Measurements from ENCODE around the gene FAM227B. TPM values are rescaled to one million over a fixed set of nuclear protein-coding genes. Genes with fewer than 3 reads are reported as not detected.
A peak's percentile ranks its signal among the peaks of the same experiment; 100 is the strongest.

Gene FAM227B
- total RNA-seq, 2 donors from 2014 or later, result 7.5 to 14.4 TPM

GRCh38 chr15:49441356-49441755, 179.3 kb downstream of the FAM227B start:
- no peak for DNase-seq (ENCODE audit: low spot score)
- H3K27ac ChIP-seq, result no peak overlapping the region
- H3K4me1 ChIP-seq, result peaks cover 0 to 37% of the 10 kb centered on the region in 2 donors
- no peak overlapping the region for H3K4me3 ChIP-seq
- H3K27me3 ChIP-seq, result no peaks in the 10 kb centered on the region
- H3K9me3 ChIP-seq, result no peaks in the 10 kb centered on the region
- no peak for TF ChIP-seq CTCF (IDR thresholded peaks at IDR 0.05)
- H3K36me3 ChIP-seq, result no peaks in the 10 kb centered on the region

- H3K4me3 ChIP-seq, result no peak overlapping the region
- no peak for TF ChIP-seq CTCF (IDR thresholded peaks at IDR 0.05)
- H3K27me3 ChIP-seq, result no peaks in the 10 kb centered on the region
- peak overlapping the region; percentile 51 to 75 for H3K27ac ChIP-seq
- H3K36me3 ChIP-seq, result no peaks in the 10 kb centered on the region
- H3K9me3 ChIP-seq, result no peaks in the 10 kb centered on the region
- H3K4me1 ChIP-seq, result peaks cover 0 to 45% of the 10 kb centered on the region in 2 donors
- no peak for DNase-seq (ENCODE audit: low spot score)
Measured at GRCh38 chr15:49439678-49440395, 180.8 kb downstream of the FAM227B start.

- H3K9me3 ChIP-seq, result no peaks in the 10 kb centered on the region
- no peaks in the 10 kb centered on the region for H3K27me3 ChIP-seq
- H3K36me3 ChIP-seq, result no peaks in the 10 kb centered on the region
- H3K4me3 ChIP-seq, result no peak overlapping the region
- TF ChIP-seq CTCF (IDR thresholded peaks at IDR 0.05), result no peak
- H3K4me1 ChIP-seq, result peaks cover 0 to 45% of the 10 kb centered on the region in 2 donors
- peak overlapping the region; percentile 51 to 75 for H3K27ac ChIP-seq
- DNase-seq (ENCODE audit: low spot score), result no peak
Measured at GRCh38 chr15:49438962-49439631, 181.5 kb downstream of the FAM227B start.

GRCh38 chr15:49436751-49437150, 183.9 kb downstream of the FAM227B start:
- TF ChIP-seq CTCF (IDR thresholded peaks at IDR 0.05), result no peak
- DNase-seq (ENCODE audit: low spot score), result no peak
- Histone ChIP-seq H3K36me3 (no peaks in the 10 kb centered on the region), H3K9me3 (no peaks in the 10 kb centered on the region), H3K27ac (no peak overlapping the region), H3K4me3 (no peak overlapping the region), H3K27me3 (no peaks in the 10 kb centered on the region), H3K4me1 (peaks cover 0 to 45% of the 10 kb centered on the region in 2 donors)

- Histone ChIP-seq H3K27ac (peak overlapping the region in 1 of 2 donors; percentile 38), H3K27me3 (no peaks in the 10 kb centered on the region), H3K4me1 (peaks cover 0 to 48% of the 10 kb centered on the region in 2 donors), H3K9me3 (no peaks in the 10 kb centered on the region), H3K36me3 (no peaks in the 10 kb centered on the region), H3K4me3 (no peak overlapping the region)
- DNase-seq (ENCODE audit: low spot score), result no peak
- no peak for TF ChIP-seq CTCF (IDR thresholded peaks at IDR 0.05)
Measured at GRCh38 chr15:49435174-49435573, 185.4 kb downstream of the FAM227B start.

Data from right atrium auricular region (tissue), 2 donors.